Measurements from ENCODE around the gene KDM8.

DNA sequence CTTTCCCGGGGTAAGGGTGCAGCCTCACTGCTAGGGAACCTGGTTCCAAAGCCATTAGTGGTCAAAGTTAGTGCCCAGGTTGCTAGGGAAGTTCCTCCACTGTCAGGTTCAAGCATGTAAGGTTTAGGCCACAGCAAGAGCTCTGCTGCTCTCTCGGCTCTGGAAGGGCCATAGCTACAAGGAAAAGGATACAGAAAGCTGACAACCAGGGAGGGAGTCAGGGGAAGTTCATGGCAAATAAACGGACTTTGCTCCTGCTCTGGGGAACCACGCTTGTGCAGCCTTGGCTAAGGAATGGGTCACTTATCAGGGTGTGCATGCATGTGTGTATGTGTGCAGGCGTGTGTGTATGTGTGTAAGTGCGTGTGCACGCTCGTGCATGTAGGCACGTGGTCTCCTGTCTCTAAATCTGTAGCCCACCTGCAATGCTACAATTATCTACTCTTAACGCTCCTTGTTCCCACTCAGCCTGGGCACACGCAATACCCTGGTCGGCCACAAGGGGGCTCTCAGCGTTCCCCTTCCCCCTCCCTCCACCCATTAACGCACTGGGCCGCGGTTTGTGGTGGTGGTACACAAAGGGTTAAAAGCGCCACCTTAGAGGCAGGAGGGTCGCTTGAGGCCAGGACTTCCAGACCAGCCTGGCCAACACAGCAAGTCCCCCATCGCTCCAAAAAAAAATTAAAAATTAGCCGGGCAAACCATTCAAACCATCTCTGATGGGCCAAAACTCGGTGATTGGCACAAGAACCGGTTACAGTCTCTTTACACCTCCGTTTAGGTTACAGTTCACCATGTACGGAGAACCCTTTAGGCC lies 48.4 kb upstream of the KDM8 start:
- TF ChIP-seq POLR2A (IDR thresholded peaks at IDR 0.05), result no peak
- TF ChIP-seq, protein P1, sequence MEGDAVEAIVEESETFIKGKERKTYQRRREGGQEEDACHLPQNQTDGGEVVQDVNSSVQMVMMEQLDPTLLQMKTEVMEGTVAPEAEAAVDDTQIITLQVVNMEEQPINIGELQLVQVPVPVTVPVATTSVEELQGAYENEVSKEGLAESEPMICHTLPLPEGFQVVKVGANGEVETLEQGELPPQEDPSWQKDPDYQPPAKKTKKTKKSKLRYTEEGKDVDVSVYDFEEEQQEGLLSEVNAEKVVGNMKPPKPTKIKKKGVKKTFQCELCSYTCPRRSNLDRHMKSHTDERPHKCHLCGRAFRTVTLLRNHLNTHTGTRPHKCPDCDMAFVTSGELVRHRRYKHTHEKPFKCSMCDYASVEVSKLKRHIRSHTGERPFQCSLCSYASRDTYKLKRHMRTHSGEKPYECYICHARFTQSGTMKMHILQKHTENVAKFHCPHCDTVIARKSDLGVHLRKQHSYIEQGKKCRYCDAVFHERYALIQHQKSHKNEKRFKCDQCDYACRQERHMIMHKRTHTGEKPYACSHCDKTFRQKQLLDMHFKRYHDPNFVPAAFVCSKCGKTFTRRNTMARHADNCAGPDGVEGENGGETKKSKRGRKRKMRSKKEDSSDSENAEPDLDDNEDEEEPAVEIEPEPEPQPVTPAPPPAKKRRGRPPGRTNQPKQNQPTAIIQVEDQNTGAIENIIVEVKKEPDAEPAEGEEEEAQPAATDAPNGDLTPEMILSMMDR (IDR thresholded peaks at IDR 0.05), result peak; percentile 90 to 100 (median 94)
